Small intestine (tissue), 7 donors: ENCODE measurements around the gene NPDC1. TPM values are rescaled to one million over a fixed set of nuclear protein-coding genes. Genes with fewer than 3 reads are reported as not detected.

Source experiments
- DNase-seq, 2 donors: peaks; one replicate each; pipeline versions ENCODE4 v3.0.0 to v3.0.0-alpha.2; 2013
- FAIRE-seq: peaks from 2 replicates; lab custom pipeline; 2012; peaks lifted over from hg19 to GRCh38; lab: Jason Lieb, UNC
- H3K27ac ChIP-seq, 3 donors: one replicate each; pipeline ENCODE4 v1.5.1; 2013; ENCODE audit warnings: low read length in 2 of 3, mild to moderate bottlenecking in 2 of 3, control low read depth in 1 of 3, inconsistent platforms in 1 of 3, low read depth in 1 of 3, moderate library complexity in 1 of 3
- H3K27me3 ChIP-seq, 3 donors: one replicate each; pipeline ENCODE4 v1.6.1; 2013; ENCODE audit warnings: low read length in 3 of 3, inconsistent platforms in 1 of 3; ENCODE audit not compliant: control insufficient read depth in 3 of 3, insufficient read depth in 3 of 3
- H3K36me3 ChIP-seq, 3 donors: one replicate each; pipeline ENCODE4 v1.6.1; 2013; ENCODE audit warnings: low read length in 3 of 3, inconsistent platforms in 1 of 3, low read depth in 1 of 3, mild to moderate bottlenecking in 1 of 3, moderate library complexity in 1 of 3; ENCODE audit not compliant: control insufficient read depth in 3 of 3, insufficient read depth in 2 of 3
- H3K4me1 ChIP-seq, 3 donors: one replicate each; pipeline ENCODE4 v1.6.1; 2013; ENCODE audit warnings: low read length in 2 of 3, inconsistent platforms in 1 of 3, low read depth in 1 of 3, mild to moderate bottlenecking in 1 of 3, moderate library complexity in 1 of 3; ENCODE audit not compliant: control insufficient read depth in 3 of 3, insufficient read depth in 2 of 3
- H3K4me3 ChIP-seq, 3 donors: one replicate each; pipeline ENCODE4 v1.5.1; 2013; ENCODE audit warnings: low read length in 3 of 3, control low read depth in 1 of 3, inconsistent platforms in 1 of 3, low read depth in 1 of 3, mild to moderate bottlenecking in 1 of 3, moderate library complexity in 1 of 3
- H3K9me3 ChIP-seq, 2 donors: one replicate each; pipeline ENCODE4 v1.6.1; 2013; ENCODE audit warnings: low read depth in 1 of 2, low read length in 1 of 2; ENCODE audit not compliant: control insufficient read depth in 2 of 2, insufficient read depth in 1 of 2
- WGBS, 3 donors: extraction: QIAGEN DNeasy Blood & Tissue Kit; methylation state at CpG; one replicate each; pipeline ENCODE4 v1.1.7; 2013; 5-methylcytosine and 5-hydroxymethylcytosine counted together
- polyA plus RNA-seq, 4 donors: library from polyadenylated mRNA; stranded (reverse) in 3 of 4; unstranded in 1 of 4; fragments of 200-250 nt in 3 of 4; fragments of 120-200 nt in 1 of 4; gene quantifications; one replicate each; pipeline versions ENCODE4 v1.2.1 to v1.2.3, GENCODE V29; 2013
- donor health status: healthy with polysubstance abuse.
- donor health status: control.
- donor health status: control.
- donor health status: Bipolar disorder and iron deficiency.
- donor health status: healthy.

NPDC1 gene
- polyA plus RNA-seq, 4 donors, result 18.3 to 84.6 (median 33.7) TPM

- DNase-seq (peak in 1 of 2 donors; percentile 84), FAIRE-seq (no peak)
- H3K4me1 ChIP-seq, result peaks cover 0 to 24% (median 2%) of the 10 kb centered on the region in 3 donors
- H3K27ac ChIP-seq, result peak overlapping the region in 1 of 3 donors; percentile 55
- peaks cover 0 to 20% (median 0%) of the 10 kb centered on the region in 3 donors for H3K36me3 ChIP-seq
- WGBS, 3 donors, result 30 to 64% (median 55%) methylated on average over 29 to 36 of the region's 36 CpGs
- H3K9me3 ChIP-seq, result no peaks in the 10 kb centered on the region
- H3K4me3 ChIP-seq, result no peak overlapping the region
- peaks cover 0 to 43% (median 3%) of the 10 kb centered on the region in 3 donors for H3K27me3 ChIP-seq
Observed at GRCh38 chr9:137042751-137043727, 2.9 kb downstream of the NPDC1 start.

- peaks cover 0 to 22% (median 0%) of the 10 kb centered on the region in 3 donors for H3K36me3 ChIP-seq
- 63 to 73% (median 71%) methylated on average over 16 of the region's 16 CpGs for WGBS, 3 donors
- no peak overlapping the region for H3K4me3 ChIP-seq
- no peak overlapping the region for H3K27ac ChIP-seq
- no peak for FAIRE-seq
- DNase-seq, result no peak
- no peaks in the 10 kb centered on the region for H3K9me3 ChIP-seq
- H3K4me1 ChIP-seq, result peaks cover 0 to 20% (median 0%) of the 10 kb centered on the region in 3 donors
- H3K27me3 ChIP-seq, result peaks cover 0 to 24% (median 0%) of the 10 kb centered on the region in 3 donors
Observed at GRCh38 chr9:137041124-137041523, 4.9 kb downstream of the NPDC1 start.

DNA sequence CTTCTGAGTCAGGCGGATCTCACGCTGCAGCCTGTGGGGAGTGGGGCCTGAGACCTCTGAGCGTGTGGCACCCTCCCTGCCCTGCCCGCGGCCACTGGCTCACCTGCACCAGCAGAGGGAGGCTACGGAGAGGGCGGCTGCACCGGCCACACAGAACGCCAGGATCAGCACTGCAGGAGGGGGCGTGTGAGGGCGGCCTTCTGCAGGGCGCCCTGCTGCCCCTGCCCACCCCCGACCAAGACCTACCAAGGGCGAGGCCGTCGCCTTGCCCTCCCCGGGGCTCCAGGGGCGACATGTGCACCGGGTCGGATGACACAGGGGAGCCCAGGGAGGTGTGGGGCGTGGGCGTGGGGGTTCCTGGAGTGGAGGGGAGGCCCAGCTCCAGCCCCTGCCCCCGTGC is 5.4 kb downstream of the NPDC1 start:
- no peaks in the 10 kb centered on the region for H3K9me3 ChIP-seq
- DNase-seq (no peak), FAIRE-seq (no peak)
- 85 to 91% (median 87%) methylated on average over 16 to 23 of the region's 23 CpGs for WGBS, 3 donors
- peaks cover 0 to 21% (median 0%) of the 10 kb centered on the region in 3 donors for H3K4me1 ChIP-seq
- H3K27me3 ChIP-seq, result peaks cover 0 to 21% (median 0%) of the 10 kb centered on the region in 3 donors
- peaks cover 0 to 22% (median 0%) of the 10 kb centered on the region in 3 donors for H3K36me3 ChIP-seq
- no peak overlapping the region for H3K4me3 ChIP-seq
- H3K27ac ChIP-seq, result no peak overlapping the region

DNA sequence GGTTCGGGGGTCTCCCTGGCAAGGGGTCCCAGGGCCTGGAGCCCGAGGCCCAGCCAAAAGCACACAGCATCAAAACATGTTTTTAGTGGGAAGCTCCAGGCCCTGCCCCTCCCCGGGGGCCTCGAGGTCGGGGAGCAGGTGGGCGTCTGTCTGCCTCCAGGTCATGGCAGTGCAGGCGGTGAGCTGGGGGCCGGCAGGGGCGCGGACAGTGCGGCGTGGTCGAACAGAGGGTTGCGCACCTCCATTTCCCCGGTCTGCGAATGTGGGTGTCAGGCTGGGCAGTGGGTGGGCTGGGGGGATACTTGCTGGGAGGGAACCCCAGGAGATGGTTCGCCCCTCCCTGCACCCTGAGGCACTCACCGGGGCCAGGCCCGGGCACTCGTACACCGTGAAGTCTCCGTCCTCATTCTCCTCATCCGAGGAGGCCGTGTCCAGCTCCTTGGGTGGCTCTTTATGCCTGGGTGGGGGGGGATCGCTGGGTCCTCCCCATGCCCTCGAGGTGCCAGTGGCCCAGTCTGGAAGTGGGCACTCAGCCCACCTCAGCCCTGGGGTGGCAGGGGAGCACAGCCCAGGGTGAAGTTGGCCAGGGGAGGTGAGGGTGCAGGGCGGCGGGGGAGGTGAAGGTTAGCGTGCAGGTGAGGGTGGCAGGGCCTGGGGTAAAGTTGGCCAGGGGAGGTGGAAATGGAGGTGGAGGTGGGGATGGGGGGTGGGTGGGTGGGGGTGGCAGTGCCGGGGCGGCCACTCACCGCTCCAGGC is 6.2 kb downstream of the NPDC1 start:
- peaks cover 0 to 13% (median 0%) of the 10 kb centered on the region in 3 donors for H3K27me3 ChIP-seq
- peaks cover 0 to 22% (median 0%) of the 10 kb centered on the region in 3 donors for H3K36me3 ChIP-seq
- 86 to 90% (median 88%) methylated on average over 27 to 32 of the region's 32 CpGs for WGBS, 3 donors
- no peak for FAIRE-seq
- H3K27ac ChIP-seq, result no peak overlapping the region
- no peak for DNase-seq
- H3K4me3 ChIP-seq, result no peak overlapping the region
- H3K4me1 ChIP-seq, result peaks cover 0 to 20% (median 0%) of the 10 kb centered on the region in 3 donors
- no peaks in the 10 kb centered on the region for H3K9me3 ChIP-seq

- peaks cover 0 to 22% (median 0%) of the 10 kb centered on the region in 3 donors for H3K36me3 ChIP-seq
- no peak overlapping the region for H3K27ac ChIP-seq
- H3K4me1 ChIP-seq, result peaks cover 0 to 17% (median 0%) of the 10 kb centered on the region in 3 donors
- DNase-seq (no peak), FAIRE-seq (no peak)
- 79 to 94% (median 87%) methylated on average over 9 of the region's 9 CpGs for WGBS, 3 donors
- H3K4me3 ChIP-seq, result no peak overlapping the region
- H3K9me3 ChIP-seq, result no peaks in the 10 kb centered on the region
- H3K27me3 ChIP-seq, result peaks cover 0 to 5% (median 0%) of the 10 kb centered on the region in 3 donors
Observed at GRCh38 chr9:137038916-137039315, 7.1 kb downstream of the NPDC1 start.

DNA sequence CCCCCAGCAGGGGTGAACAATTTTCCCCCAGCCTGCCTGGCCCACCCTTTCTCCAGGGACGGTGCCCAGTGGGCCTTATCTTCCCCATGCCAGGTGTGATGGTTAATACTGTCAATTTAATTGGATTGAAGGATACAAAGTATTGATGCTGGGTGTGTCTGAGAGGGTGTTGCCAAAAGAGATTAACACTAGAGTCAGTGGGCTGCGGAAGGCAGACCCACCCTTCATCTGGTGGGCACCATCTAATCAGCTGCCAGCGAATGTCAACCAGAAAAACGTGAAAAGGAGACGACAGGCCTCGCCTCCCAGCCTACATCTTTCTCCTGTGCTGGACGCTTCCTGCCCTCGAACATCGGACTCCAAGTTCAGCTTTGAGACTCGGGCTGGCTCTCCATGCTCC is 8.5 kb downstream of the NPDC1 start:
- FAIRE-seq, result no peak

DNA sequence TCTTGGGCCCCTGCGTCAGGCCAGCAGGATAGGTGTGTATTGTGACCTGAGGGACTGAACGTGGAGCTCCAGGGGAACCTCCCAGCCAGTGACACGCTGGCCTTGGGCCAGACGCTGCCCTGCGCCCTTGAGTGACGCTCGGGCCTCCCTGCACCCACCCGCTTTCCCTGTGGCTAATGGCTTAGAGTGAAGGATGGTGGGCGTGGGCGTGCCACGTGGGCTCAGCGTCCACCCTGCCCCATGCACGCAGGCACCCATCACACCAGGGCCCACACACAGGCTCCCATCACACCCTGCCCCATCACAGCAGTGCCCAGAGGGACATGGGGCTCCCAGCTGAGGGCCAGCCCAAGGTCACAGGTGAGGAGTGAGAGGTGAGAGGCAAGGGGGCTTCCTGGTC is 8.9 kb downstream of the NPDC1 start:
- no peak for FAIRE-seq
- WGBS, 3 donors, result 37 to 72% (median 56%) methylated on average over 13 of the region's 13 CpGs

More for the DNA sequence above, 8.5 kb downstream of the NPDC1 start:
- H3K36me3 ChIP-seq, result peaks cover 0 to 22% (median 0%) of the 10 kb centered on the region in 3 donors
- H3K4me3 ChIP-seq, result no peak overlapping the region
- H3K27me3 ChIP-seq, result no peaks in the 10 kb centered on the region
- H3K27ac ChIP-seq, result no peak overlapping the region
- peaks cover 0 to 14% (median 0%) of the 10 kb centered on the region in 3 donors for H3K4me1 ChIP-seq
- WGBS, 3 donors, result 69 to 80% (median 79%) methylated on average over 10 of the region's 10 CpGs
- no peak for DNase-seq
- H3K9me3 ChIP-seq, result no peaks in the 10 kb centered on the region

GRCh38 chr9:137035937-137036336 is 10.0 kb downstream of the NPDC1 start:
- no peak overlapping the region for H3K27ac ChIP-seq
- FAIRE-seq (no peak), DNase-seq (no peak)
- H3K4me1 ChIP-seq, result peaks cover 0 to 29% (median 0%) of the 10 kb centered on the region in 3 donors
- WGBS, 3 donors, result 78 to 82% (median 78%) methylated on average over 8 of the region's 8 CpGs
- no peaks in the 10 kb centered on the region for H3K9me3 ChIP-seq
- H3K36me3 ChIP-seq, result peaks cover 0 to 22% (median 0%) of the 10 kb centered on the region in 3 donors
- no peak overlapping the region for H3K4me3 ChIP-seq
- no peaks in the 10 kb centered on the region for H3K27me3 ChIP-seq

More for the DNA sequence above, 8.9 kb downstream of the NPDC1 start:
- no peak for DNase-seq
- Histone ChIP-seq H3K27ac (no peak overlapping the region), H3K4me3 (no peak overlapping the region), H3K27me3 (no peaks in the 10 kb centered on the region), H3K4me1 (peaks cover 0 to 18% (median 0%) of the 10 kb centered on the region in 3 donors), H3K9me3 (no peaks in the 10 kb centered on the region), H3K36me3 (peaks cover 0 to 22% (median 0%) of the 10 kb centered on the region in 3 donors)
